ENCODE results near the gene ZACN.

ZACN gene

GRCh38 chr17:76091526-76092286 is 12.7 kb downstream of the ZACN start:
- no peak for TF ChIP-seq NFIC (IDR thresholded peaks at IDR 0.05)
- TF ChIP-seq USF1 (IDR thresholded peaks at IDR 0.05), result no peak
- TF ChIP-seq ZBTB7A (IDR thresholded peaks at IDR 0.05; ENCODE audit: low read depth), result no peak

- TF ChIP-seq CEBPB (IDR thresholded peaks at IDR 0.05), result no peak
- no peak for TF ChIP-seq TCF12 (IDR thresholded peaks at IDR 0.05; ENCODE audit: low read depth)
- TF ChIP-seq TAF1 (IDR thresholded peaks at IDR 0.05; ENCODE audit: low read depth), result no peak
- TF ChIP-seq ZBTB7A (IDR thresholded peaks at IDR 0.05; ENCODE audit: low read depth), result no peak
Measured at GRCh38 chr17:76092526-76093413, 13.8 kb downstream of the ZACN start.

GRCh38 chr17:76094046-76094445 is 15.1 kb downstream of the ZACN start:
- TF ChIP-seq CEBPB (IDR thresholded peaks at IDR 0.05), result no peak
- no peak for TF ChIP-seq RAD21 (IDR thresholded peaks at IDR 0.05; ENCODE audit: low read depth)
- TF ChIP-seq YY1 (IDR thresholded peaks at IDR 0.05; ENCODE audit: low read depth), result no peak
- no peak for TF ChIP-seq EGR1 (IDR thresholded peaks at IDR 0.05)
- TF ChIP-seq CREB1 (IDR thresholded peaks at IDR 0.05; ENCODE audit: low read depth), result no peak
- no peak for TF ChIP-seq REST (IDR thresholded peaks at IDR 0.05; ENCODE audit: low read depth)
- TF ChIP-seq FOXM1 (IDR thresholded peaks at IDR 0.05; ENCODE audit: borderline replicate concordance, low read depth), result no peak
- TF ChIP-seq NFIC (IDR thresholded peaks at IDR 0.05), result no peak
- TF ChIP-seq MAX (IDR thresholded peaks at IDR 0.05), result no peak
- no peak for TF ChIP-seq TEAD4 (IDR thresholded peaks at IDR 0.05)
- no peak for TF ChIP-seq TAF1 (IDR thresholded peaks at IDR 0.05; ENCODE audit: low read depth)
- no peak for TF ChIP-seq EP300 (IDR thresholded peaks at IDR 0.05; ENCODE audit: borderline replicate concordance)
- no peak for TF ChIP-seq TCF12 (IDR thresholded peaks at IDR 0.05; ENCODE audit: low read depth)
- no peak for TF ChIP-seq USF1 (IDR thresholded peaks at IDR 0.05)
- TF ChIP-seq ZBTB7A (IDR thresholded peaks at IDR 0.05; ENCODE audit: low read depth), result no peak

GRCh38 chr17:76095943-76096342 is 17.0 kb downstream of the ZACN start:
- TF ChIP-seq MAX (IDR thresholded peaks at IDR 0.05) (no peak), FOXM1 (IDR thresholded peaks at IDR 0.05; ENCODE audit: borderline replicate concordance, low read depth) (no peak), TAF1 (IDR thresholded peaks at IDR 0.05; ENCODE audit: low read depth) (no peak), NFIC (IDR thresholded peaks at IDR 0.05) (no peak), ZBTB7A (IDR thresholded peaks at IDR 0.05; ENCODE audit: low read depth) (no peak), TCF12 (IDR thresholded peaks at IDR 0.05; ENCODE audit: low read depth) (no peak), REST (IDR thresholded peaks at IDR 0.05; ENCODE audit: low read depth) (no peak), CEBPB (IDR thresholded peaks at IDR 0.05) (no peak), RAD21 (IDR thresholded peaks at IDR 0.05; ENCODE audit: low read depth) (no peak), USF1 (IDR thresholded peaks at IDR 0.05) (no peak), TEAD4 (IDR thresholded peaks at IDR 0.05) (no peak), CREB1 (IDR thresholded peaks at IDR 0.05; ENCODE audit: low read depth) (no peak), YY1 (IDR thresholded peaks at IDR 0.05; ENCODE audit: low read depth) (no peak), EGR1 (IDR thresholded peaks at IDR 0.05) (no peak), EP300 (IDR thresholded peaks at IDR 0.05; ENCODE audit: borderline replicate concordance) (no peak)

- TF ChIP-seq FOXM1 (IDR thresholded peaks at IDR 0.05; ENCODE audit: borderline replicate concordance, low read depth) (no peak), TEAD4 (IDR thresholded peaks at IDR 0.05) (no peak), TAF1 (IDR thresholded peaks at IDR 0.05; ENCODE audit: low read depth) (no peak), ZBTB7A (IDR thresholded peaks at IDR 0.05; ENCODE audit: low read depth) (no peak), RAD21 (IDR thresholded peaks at IDR 0.05; ENCODE audit: low read depth) (no peak), REST (IDR thresholded peaks at IDR 0.05; ENCODE audit: low read depth) (no peak), TCF12 (IDR thresholded peaks at IDR 0.05; ENCODE audit: low read depth) (no peak), EP300 (IDR thresholded peaks at IDR 0.05; ENCODE audit: borderline replicate concordance) (no peak), YY1 (IDR thresholded peaks at IDR 0.05; ENCODE audit: low read depth) (no peak), USF1 (IDR thresholded peaks at IDR 0.05) (no peak), CREB1 (IDR thresholded peaks at IDR 0.05; ENCODE audit: low read depth) (no peak), NFIC (IDR thresholded peaks at IDR 0.05) (no peak), EGR1 (IDR thresholded peaks at IDR 0.05) (no peak), CEBPB (IDR thresholded peaks at IDR 0.05) (no peak), MAX (IDR thresholded peaks at IDR 0.05) (no peak)
Measured at GRCh38 chr17:76097716-76098295, 18.8 kb downstream of the ZACN start.
